GM21423 (cell line): ENCODE data around the gene SDSL.

Source experiments
- ATAC-seq: cut with Tn5 transposase; IDR thresholded peaks from one replicate; pipeline ENCODE4 v1.9.1; 2021; ENCODE audit warnings: mild to moderate bottlenecking, moderate library complexity; ENCODE audit not compliant: unreplicated experiment

The SDSL gene

GRCh38 chr12:113418213-113418879 lies 3.8 kb upstream of the SDSL start:
- ATAC-seq = no peak

GRCh38 chr12:113420996-113421595 lies 1.1 kb upstream of the SDSL start:
- ATAC-seq = no peak

GRCh38 chr12:113422886-113423669 lies 898 bp downstream of the SDSL start:
- ATAC-seq = no peak

GRCh38 chr12:113424456-113424855 lies 2.3 kb downstream of the SDSL start:
- no peak for ATAC-seq

GRCh38 chr12:113424915-113425823 lies 3.0 kb downstream of the SDSL start:
- ATAC-seq = no peak

GRCh38 chr12:113425960-113426453 lies 3.8 kb downstream of the SDSL start:
- ATAC-seq = no peak

- ATAC-seq = no peak
Measured at GRCh38 chr12:113427882-113428281, 5.7 kb downstream of the SDSL start.

GRCh38 chr12:113428482-113428881 lies 6.3 kb downstream of the SDSL start:
- ATAC-seq = no peak

GRCh38 chr12:113432986-113433385 lies 10.8 kb downstream of the SDSL start:
- ATAC-seq = no peak

- ATAC-seq = no peak
Measured at GRCh38 chr12:113435367-113435766, 13.2 kb downstream of the SDSL start.

GRCh38 chr12:113436586-113436985 lies 14.4 kb downstream of the SDSL start:
- no peak for ATAC-seq

- no peak for ATAC-seq
Measured at GRCh38 chr12:113436993-113437728, 15.0 kb downstream of the SDSL start.

GRCh38 chr12:113437729-113438100 lies 15.5 kb downstream of the SDSL start:
- ATAC-seq = no peak

- no peak for ATAC-seq
Measured at GRCh38 chr12:113438523-113439300, 16.5 kb downstream of the SDSL start.

- ATAC-seq = no peak
Measured at GRCh38 chr12:113439301-113439597, 17.1 kb downstream of the SDSL start.

GRCh38 chr12:113439606-113440030 lies 17.4 kb downstream of the SDSL start:
- ATAC-seq = no peak

- no peak for ATAC-seq
Measured at GRCh38 chr12:113440336-113440735, 18.2 kb downstream of the SDSL start.

GRCh38 chr12:113440947-113441782 lies 19.0 kb downstream of the SDSL start:
- no peak for ATAC-seq
